Vagina (tissue), 2 donors: ENCODE data around the gene FXYD6. TPM values are rescaled to one million over a fixed set of nuclear protein-coding genes. Genes with fewer than 3 reads are reported as not detected.

Experiments used
- DNase-seq, 2 donors: peaks; one replicate each; pipeline ENCODE4 v3.0.0-alpha.2; 2017; ENCODE audit errors: extremely low spot score in 2 of 2
- H3K27ac ChIP-seq: fragments of 200-600 bp; sonication (generic); one replicate; pipeline ENCODE4 v1.5.1; 2019
- H3K27me3 ChIP-seq: fragments of 200-600 bp; sonication (generic); one replicate; pipeline ENCODE4 v1.5.1; 2019
- H3K36me3 ChIP-seq, 2 donors: fragments of 200-600 bp; sonication (generic); one replicate each; pipeline ENCODE4 v1.5.1; 2017 to 2019
- H3K4me1 ChIP-seq: fragments of 200-600 bp; sonication (generic); one replicate; pipeline ENCODE4 v1.5.1; 2019
- H3K4me3 ChIP-seq, 2 donors: fragments of 200-600 bp; sonication (generic); 1 replicate in 1 of 2; 2 replicates in 1 of 2; pipeline ENCODE4 v1.5.1; 2016 to 2019
- H3K9me3 ChIP-seq: fragments of 200-600 bp; sonication (generic); one replicate; pipeline ENCODE4 v1.5.1; 2019
- POLR2A ChIP-seq, 2 donors: fragments of 450-650 bp; IDR thresholded peaks; one replicate each; pipeline ENCODE4 v1.6.1; 2017; ENCODE audit warnings: antibody characterized with exemption in 2 of 2, mild to moderate bottlenecking in 2 of 2, moderate library complexity in 2 of 2
- POLR2AphosphoS5 ChIP-seq, 2 donors: sonication (generic); formaldehyde crosslinking; IDR thresholded peaks; one replicate each; pipeline ENCODE4 v1.9.0; 2017; ENCODE audit warnings: antibody characterized with exemption in 2 of 2, mild to moderate bottlenecking in 2 of 2, low read depth in 1 of 2; ENCODE audit not compliant: insufficient read depth in 1 of 2
- intact Hi-C: fragments of 100-400 bp; cut with DNase I; formaldehyde crosslinking; loops from one replicate; pipeline ENCODE4 v1.15.1; 2023
- total RNA-seq: library from RNA; depleted of rRNA; stranded (reverse); fragments of >200 nt; gene quantifications from one replicate; pipeline ENCODE4 v1.2.3, GENCODE V29; 2016
- TF ChIP-seq, protein P1 (sequence below), 3 experiments: fragments of 450-650 bp in 2 of 3; fragments of 200-600 bp in 1 of 3; sonication (generic) in 1 of 3; IDR thresholded peaks; one replicate each; pipeline ENCODE4 v1.5.1; 2017 to 2019; ENCODE audit warnings: antibody characterized with exemption in 3 of 3, mild to moderate bottlenecking in 2 of 3, moderate library complexity in 2 of 3

Gene FXYD6
- total RNA-seq, 1 donor from 2014 or later: 75.4 TPM

DNA sequence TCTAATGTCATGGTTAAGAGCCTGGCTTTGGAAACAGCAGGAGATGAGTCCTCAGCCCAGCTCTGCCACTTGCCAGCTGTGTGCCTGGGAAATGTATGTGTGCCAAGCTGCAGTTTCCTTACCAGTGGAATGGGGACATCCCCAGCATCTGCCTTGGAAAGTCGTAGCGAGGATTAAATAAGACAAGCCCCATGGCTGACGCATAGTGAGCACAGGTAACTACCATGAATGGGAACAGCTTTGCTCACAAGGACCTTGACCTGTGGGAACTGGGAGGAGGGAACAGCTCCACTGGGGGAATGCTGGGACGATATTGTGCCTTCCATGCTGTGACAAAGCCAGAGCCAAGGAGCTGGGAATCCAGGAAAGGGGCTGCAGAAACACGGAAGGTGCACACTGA lies 76.8 kb downstream of the FXYD6 start:
- TF ChIP-seq POLR2A (IDR thresholded peaks at IDR 0.05): no peak
- TF ChIP-seq POLR2AphosphoS5 (IDR thresholded peaks at IDR 0.05; ENCODE audit: insufficient read depth in 1 of 2, low read depth in 1 of 2): no peak
- TF ChIP-seq, protein P1, sequence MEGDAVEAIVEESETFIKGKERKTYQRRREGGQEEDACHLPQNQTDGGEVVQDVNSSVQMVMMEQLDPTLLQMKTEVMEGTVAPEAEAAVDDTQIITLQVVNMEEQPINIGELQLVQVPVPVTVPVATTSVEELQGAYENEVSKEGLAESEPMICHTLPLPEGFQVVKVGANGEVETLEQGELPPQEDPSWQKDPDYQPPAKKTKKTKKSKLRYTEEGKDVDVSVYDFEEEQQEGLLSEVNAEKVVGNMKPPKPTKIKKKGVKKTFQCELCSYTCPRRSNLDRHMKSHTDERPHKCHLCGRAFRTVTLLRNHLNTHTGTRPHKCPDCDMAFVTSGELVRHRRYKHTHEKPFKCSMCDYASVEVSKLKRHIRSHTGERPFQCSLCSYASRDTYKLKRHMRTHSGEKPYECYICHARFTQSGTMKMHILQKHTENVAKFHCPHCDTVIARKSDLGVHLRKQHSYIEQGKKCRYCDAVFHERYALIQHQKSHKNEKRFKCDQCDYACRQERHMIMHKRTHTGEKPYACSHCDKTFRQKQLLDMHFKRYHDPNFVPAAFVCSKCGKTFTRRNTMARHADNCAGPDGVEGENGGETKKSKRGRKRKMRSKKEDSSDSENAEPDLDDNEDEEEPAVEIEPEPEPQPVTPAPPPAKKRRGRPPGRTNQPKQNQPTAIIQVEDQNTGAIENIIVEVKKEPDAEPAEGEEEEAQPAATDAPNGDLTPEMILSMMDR (IDR thresholded peaks at IDR 0.05): no peak
- no peak for DNase-seq
- Histone ChIP-seq H3K4me3 (no peak overlapping the region), H3K27me3 (peaks cover 10% of the 10 kb centered on the region), H3K27ac (no peak overlapping the region), H3K4me1 (peaks cover 19% of the 10 kb centered on the region), H3K36me3 (no peaks in the 10 kb centered on the region), H3K9me3 (no peaks in the 10 kb centered on the region)
- intact Hi-C loops: loop anchor here (5.0 kb wide), 1 partner anchor 857 kb away; no protein-coding TSS in a partner anchor

GRCh38 chr11:117796872-117797529 lies 79.5 kb downstream of the FXYD6 start, which contains the start of gene DSCAML1:
Gene DSCAML1 (minus strand): TSS chr11:117797216. CDS start chr11:117797079, 137 bp downstream.
- DNase-seq: no peak
- intact Hi-C loops: no loop called here
- Histone ChIP-seq H3K36me3 (no peaks in the 10 kb centered on the region), H3K4me3 (peak within 1 kb of the TSS; percentile 33 to 39), H3K27me3 (peaks cover 11% of the 10 kb centered on the region), H3K27ac (no peak within 1 kb of the TSS), H3K9me3 (no peaks in the 10 kb centered on the region), H3K4me1 (peaks cover 19% of the 10 kb centered on the region)
- TF ChIP-seq, protein P1 (IDR thresholded peaks at IDR 0.05): no peak
- TF ChIP-seq POLR2AphosphoS5 (IDR thresholded peaks at IDR 0.05; ENCODE audit: insufficient read depth in 1 of 2, low read depth in 1 of 2) (no peak), POLR2A (IDR thresholded peaks at IDR 0.05) (no peak)

DNA sequence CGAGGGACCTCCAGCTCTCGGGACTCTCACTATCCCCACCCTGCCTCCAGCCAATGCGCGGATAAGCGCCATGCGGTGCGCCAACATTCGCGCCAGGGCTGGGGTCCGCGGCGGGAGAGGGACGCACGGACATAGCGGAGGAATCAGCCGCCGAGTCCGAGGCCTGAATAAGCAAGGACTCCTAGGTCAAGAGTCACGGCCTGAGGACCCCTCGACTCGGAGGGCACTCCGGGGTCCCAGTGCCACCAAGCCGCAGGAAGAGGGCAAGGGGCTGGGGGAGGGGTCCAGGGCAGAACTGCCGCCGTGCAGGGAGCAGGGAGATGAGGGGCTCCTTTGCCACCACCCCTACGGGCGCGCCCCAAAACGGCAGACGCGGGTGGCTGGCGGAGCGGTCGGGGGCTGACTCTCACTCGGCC lies 80.0 kb downstream of the FXYD6 start:
- Histone ChIP-seq H3K9me3 (no peaks in the 10 kb centered on the region), H3K4me1 (peaks cover 19% of the 10 kb centered on the region), H3K4me3 (peak overlapping the region; percentile 33 to 39), H3K27ac (no peak overlapping the region), H3K27me3 (peaks cover 11% of the 10 kb centered on the region), H3K36me3 (no peaks in the 10 kb centered on the region)
- TF ChIP-seq, protein P1 (IDR thresholded peaks at IDR 0.05): no peak
- TF ChIP-seq POLR2A (IDR thresholded peaks at IDR 0.05) (no peak), POLR2AphosphoS5 (IDR thresholded peaks at IDR 0.05; ENCODE audit: insufficient read depth in 1 of 2, low read depth in 1 of 2) (no peak)
- no peak for DNase-seq
- intact Hi-C loops: no loop called here

DNA sequence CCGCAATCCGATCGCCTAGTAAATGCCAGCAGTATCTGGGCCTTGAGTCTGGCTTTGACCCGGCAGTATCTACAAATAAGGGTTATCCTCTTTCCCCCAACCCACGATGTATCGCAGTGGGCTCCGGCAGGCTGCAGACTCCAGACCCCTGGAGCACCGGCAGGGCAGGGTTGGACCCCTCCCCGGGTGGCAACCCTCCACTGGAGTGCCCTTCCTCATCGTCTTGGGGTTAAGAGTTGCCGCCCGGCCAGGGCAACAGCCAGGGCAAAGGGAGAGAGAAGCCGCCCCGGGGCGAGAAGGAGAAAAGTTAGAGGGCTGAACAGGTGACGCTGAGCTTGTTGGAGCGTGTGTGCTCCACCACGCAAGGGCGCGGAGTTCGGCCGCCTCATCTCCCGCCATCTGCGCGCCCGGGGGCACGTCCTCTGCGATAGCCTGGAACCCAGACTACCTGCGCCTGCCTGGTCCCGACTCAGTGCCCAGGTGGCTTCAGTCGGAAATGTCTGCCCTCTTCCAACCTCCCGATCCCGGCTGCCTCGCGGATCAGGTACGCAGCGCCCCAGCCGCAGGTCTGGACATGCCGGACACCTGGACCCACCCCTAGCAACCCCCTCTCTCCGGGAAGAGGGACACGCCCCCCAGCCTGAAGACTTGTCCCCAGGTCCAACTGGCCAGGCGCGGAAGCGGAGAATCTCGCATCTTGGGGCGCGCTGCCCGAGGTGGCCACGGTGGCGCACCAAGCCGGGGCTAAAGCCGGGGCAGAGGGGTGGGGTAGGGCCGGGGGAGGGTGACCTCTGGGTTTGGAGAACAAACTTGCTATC lies 80.6 kb downstream of the FXYD6 start:
- peaks cover 19% of the 10 kb centered on the region for H3K4me1 ChIP-seq
- peak overlapping the region; percentile 33 to 39 for H3K4me3 ChIP-seq
- H3K36me3 ChIP-seq: no peaks in the 10 kb centered on the region
- H3K27me3 ChIP-seq: peaks cover 11% of the 10 kb centered on the region
- intact Hi-C loops: no loop called here
- no peaks in the 10 kb centered on the region for H3K9me3 ChIP-seq
- DNase-seq: no peak
- no peak overlapping the region for H3K27ac ChIP-seq
- TF ChIP-seq POLR2A (IDR thresholded peaks at IDR 0.05): no peak
- TF ChIP-seq, protein P1 (IDR thresholded peaks at IDR 0.05): no peak
- no peak for TF ChIP-seq POLR2AphosphoS5 (IDR thresholded peaks at IDR 0.05; ENCODE audit: insufficient read depth in 1 of 2, low read depth in 1 of 2)
